K562 (cell line): ENCODE results near the gene ZMYND8. TPM values are rescaled to one million over a fixed set of nuclear protein-coding genes. Genes with fewer than 3 reads are reported as not detected.

ENCODE experiments used
- BDP1 ChIP-seq: IDR thresholded peaks from 3 replicates; pipeline ENCODE4 v1.6.1; 2011; ENCODE audit not compliant: insufficient read length, insufficient read depth
- CREBBP ChIP-seq: IDR thresholded peaks from one replicate; pipeline ENCODE4 v1.6.1; 2012; ENCODE audit warnings: low read depth, mild to moderate bottlenecking, control low read depth, inconsistent platforms, low read length
- DMBX1 ChIP-seq: fragments of 250-450 bp; sonication (Bioruptor Pico); IDR thresholded peaks from 2 replicates; pipeline ENCODE4 v1.8.0; 2022; ENCODE audit warnings: inconsistent platforms, mild to moderate bottlenecking, moderate library complexity, borderline replicate concordance
- FOS ChIP-seq: IDR thresholded peaks from 3 replicates; pipeline ENCODE4 v1.6.1; 2011; ENCODE audit not compliant: insufficient read length; ENCODE audit errors: extremely low read depth
- HNRNPK ChIP-seq: fragments of 200-400 bp; formaldehyde crosslinking; IDR thresholded peaks from one replicate; pipeline ENCODE4 v1.6.1; 2018; ENCODE audit warnings: mild to moderate bottlenecking, low read depth, low read length; ENCODE audit not compliant: poor library complexity, severe bottlenecking
- KDM2B ChIP-seq: fragments of 250-450 bp; sonication (Bioruptor Pico); IDR thresholded peaks from 2 replicates; pipeline ENCODE4 v1.8.0; 2021; ENCODE audit warnings: mild to moderate bottlenecking, moderate library complexity
- KLF10 ChIP-seq: fragments of 250-450 bp; sonication (Bioruptor Pico); IDR thresholded peaks from 2 replicates; pipeline ENCODE4 v1.6.1; 2021; ENCODE audit warnings: matching md5 sums
- MNT ChIP-seq, 2 experiments: fragments of 450-650 bp; conservative IDR thresholded peaks; 2 replicates each; pipeline ENCODE4 v1.6.1; 2017; ENCODE audit warnings: mild to moderate bottlenecking in 2 of 2, moderate library complexity in 2 of 2
- RFX1 ChIP-seq: fragments of 450-650 bp; IDR thresholded peaks from 2 replicates; pipeline ENCODE4 v1.6.1; 2016; ENCODE audit warnings: mild to moderate bottlenecking, moderate library complexity
- RUNX1 ChIP-seq: sonication (generic); IDR thresholded peaks from 2 replicates; pipeline ENCODE4 v1.6.1; 2016; ENCODE audit warnings: antibody characterized with exemption, low read depth
- SETDB1 ChIP-seq: IDR thresholded peaks from one replicate; pipeline ENCODE4 v1.6.1; 2012; ENCODE audit warnings: low read length, control low read depth, inconsistent platforms
- SIN3B ChIP-seq: fragments of 450-650 bp; IDR thresholded peaks from 2 replicates; pipeline ENCODE4 v1.6.1; 2017; ENCODE audit warnings: low read depth, mild to moderate bottlenecking, moderate library complexity
- TAF9B ChIP-seq: fragments of 450-650 bp; IDR thresholded peaks from 2 replicates; pipeline ENCODE4 v1.6.1; 2018; ENCODE audit warnings: mild to moderate bottlenecking; ENCODE audit not compliant: partially characterized antibody
- XRCC3 ChIP-seq: fragments of 450-650 bp; IDR thresholded peaks from 2 replicates; pipeline ENCODE4 v1.6.1; 2017; ENCODE audit warnings: mild to moderate bottlenecking, moderate library complexity
- ZBTB11 ChIP-seq, 3 experiments: fragments of 200-800 bp in 1 of 3; fragments of 250-450 bp in 1 of 3; fragments of 450-650 bp in 1 of 3; sonication (Bioruptor Pico) in 1 of 3; sonication (Bioruptor generic) in 1 of 3; formaldehyde crosslinking in 1 of 3; IDR thresholded peaks; 2 replicates each; pipeline versions ENCODE4 v1.6.1 to v1.8.0; 2016 to 2022; ENCODE audit warnings: mild to moderate bottlenecking in 2 of 3, missing genetic modification characterization in 2 of 3, missing compliant biosample characterization in 1 of 3, moderate library complexity in 1 of 3
- ZNF592 ChIP-seq: fragments of 450-650 bp; IDR thresholded peaks from 2 replicates; pipeline ENCODE4 v1.6.1; 2017; ENCODE audit warnings: antibody characterized with exemption, mild to moderate bottlenecking
- ZNF79 ChIP-seq: fragments of 250-450 bp; sonication (Bioruptor Pico); IDR thresholded peaks from 2 replicates; pipeline ENCODE4 v1.4.0; 2020; ENCODE audit warnings: low read depth, mild to moderate bottlenecking, moderate library complexity
- polyA plus RNA-seq, 8 experiments: library from polyadenylated mRNA; depleted of rRNA in 4 of 8; stranded (reverse) in 5 of 8; unstranded in 3 of 8; fragments of >200 nt; fragmentation: Nextera tagmentation in 2 of 8; fragmentation: Illumina TruSeq in 1 of 8; extraction: Ambion mirVana in 2 of 8; extraction: Trizol in 1 of 8; gene quantifications; 2 replicates each; pipeline versions ENCODE4 v1.2.1 to v1.2.3, GENCODE V29; 2011 to 2014; ENCODE audit warnings: inconsistent platforms in 1 of 8, missing spikeins in 1 of 8
- total RNA-seq, 7 experiments: library from RNA; depleted of rRNA in 6 of 7; stranded (reverse); fragments of >200 nt in 6 of 7; fragmentation: Illumina TruSeq in 2 of 7; extraction: Trizol in 2 of 7; gene quantifications; 2 replicates each; pipeline versions ENCODE4 v1.2.1 to v1.2.3, GENCODE V29; 2011 to 2021; ENCODE audit warnings: low replicate concordance in 1 of 7

The ZMYND8 gene
- total and polyA plus RNA-seq, 9 of the 15 experiments (the other 6 are each of a cell fraction or from before 2014, with no cell fraction given): 31.8 to 148 (median 71.9) TPM

GRCh38 chr20:47389867-47390347, 33.4 kb upstream of the ZMYND8 start (continued):
- TF ChIP-seq MNT (conservative IDR thresholded peaks at IDR 0.05) (peak; percentile 46 to 71; a peak in 3 of 4 replicates), KLF10 (CRISPR knock-in tag) (no peak), XRCC3 (no peak), ZBTB11 (CRISPR knock-in tag; IDR thresholded peaks at IDR 0.05) (peak in 1 of 3 experiments; percentile 94; a peak in 2 of 6 replicates), BDP1 (no peak), CREBBP (no peak), KDM2B (CRISPR knock-in tag) (no peak), SETDB1 (no peak), ZNF79 (CRISPR knock-in tag) (no peak), DMBX1 (CRISPR knock-in tag) (no peak), RFX1 (no peak), FOS (no peak), TAF9B (no peak), SIN3B (no peak), HNRNPK (no peak), ZNF592 (peak; percentile 77), RUNX1 (no peak)
